ENCODE data around the gene GIMAP8. TPM values are rescaled to one million over a fixed set of nuclear protein-coding genes. Genes with fewer than 3 reads are reported as not detected.

The GIMAP8 gene
- total and polyA plus RNA-seq, 2 of the 8 experiments (the other 6 are each of a cell fraction or from before 2014, with no cell fraction given): not detected

DNA sequence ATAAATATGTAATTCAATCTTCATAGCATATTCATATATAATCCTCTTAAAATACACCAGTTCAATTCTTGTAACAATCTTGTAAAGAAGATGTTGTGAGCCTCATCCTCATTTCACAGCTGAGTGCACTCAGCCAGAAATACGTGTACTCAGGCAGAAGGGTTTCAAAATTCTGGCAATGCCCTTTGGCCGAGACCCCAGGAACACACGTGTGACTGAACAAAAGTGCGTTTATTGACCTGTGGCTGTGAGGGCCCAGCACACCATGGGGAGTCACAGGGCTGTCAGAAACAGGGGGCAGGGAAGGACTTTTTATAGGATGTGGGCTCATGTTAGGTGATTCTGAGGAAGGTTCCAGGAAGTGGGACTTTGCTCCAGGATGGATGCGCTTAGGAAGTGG, 21.5 kb downstream of the GIMAP8 start:
- no peaks in the 10 kb centered on the region for H3K4me1 ChIP-seq (replicated peaks in 1 of 4; ENCODE audit: control insufficient read depth in 3 of 4, insufficient read depth in 4 of 4, low read length in 3 of 4)
- WGBS, 2 experiments (ENCODE audit: extremely low coverage in 1 of 2, insufficient coverage in 1 of 2, insufficient read length in 1 of 2, insufficient replicate concordance in 2 of 2, low coverage in 1 of 2, low lambda C conversion rate in 2 of 2, missing lambda C conversion rate in 1 of 2): 88% methylated on average over 5 of the region's 5 CpGs; no CpG with 5 or more reads in 1 of the 2 experiments
- no peak overlapping the region for H3K9ac ChIP-seq (replicated peaks in 1 of 4; ENCODE audit: extremely low read depth in 1 of 4, low read depth in 3 of 4, low read length in 3 of 4)
- no peaks in the 10 kb centered on the region for H3K36me3 ChIP-seq (ENCODE audit: control insufficient read depth in 2 of 4, insufficient read depth in 4 of 4, low read length in 3 of 4)
- no peak overlapping the region for H3K23ac ChIP-seq (ENCODE audit: insufficient read length)
- H3K18ac ChIP-seq (ENCODE audit: extremely low read depth, low read length): no peak overlapping the region
- H2AK5ac ChIP-seq (ENCODE audit: low read depth, low read length): no peak overlapping the region
- H4K5ac ChIP-seq (ENCODE audit: insufficient read length, low read depth, low read length): no peak overlapping the region
- H2BK12ac ChIP-seq (ENCODE audit: low read depth, low read length): no peak overlapping the region
- H3K4me2 ChIP-seq (ENCODE audit: insufficient read depth in 1 of 2, low read depth in 2 of 2, low read length in 2 of 2): no peak overlapping the region
- H3K9me3 ChIP-seq (ENCODE audit: insufficient read depth in 2 of 2, low read depth in 1 of 2, low read length in 1 of 2): no peaks in the 10 kb centered on the region
- H3K4me3 ChIP-seq (ENCODE audit: extremely low read depth in 1 of 4, insufficient read depth in 2 of 4, low read depth in 3 of 4, low read length in 4 of 4): no peak overlapping the region
- H2BK5ac ChIP-seq (ENCODE audit: low read depth, low read length): no peak overlapping the region
- TF ChIP-seq BRCA1 (IDR thresholded peaks at IDR 0.05; ENCODE audit: low read depth, low read length): no peak
- no peak overlapping the region for H2BK120ac ChIP-seq (replicated peaks; ENCODE audit: low read depth, low read length)
- H2BK20ac ChIP-seq (ENCODE audit: low read length): no peak overlapping the region
- no peak for DNase-seq (ENCODE audit: low read depth in 1 of 2, low spot score in 2 of 2)
- no peaks in the 10 kb centered on the region for H3K79me1 ChIP-seq (ENCODE audit: low read depth, low read length)
- H2BK15ac ChIP-seq (ENCODE audit: low read length): no peak overlapping the region
- H4K91ac ChIP-seq (replicated peaks; ENCODE audit: insufficient read length, low read length): no peak overlapping the region
- H2AFZ ChIP-seq (ENCODE audit: low read length): no peak overlapping the region
- no peaks in the 10 kb centered on the region for H3K23me2 ChIP-seq (ENCODE audit: low read depth, low read length)
- no peak overlapping the region for H3K14ac ChIP-seq (ENCODE audit: insufficient read length)
- ChIA-PET CTCF (ENCODE audit: partially characterized antibody) (interaction anchor here (0.6 to 1.6 kb wide), 2 partner anchors 9 to 23 kb away, joined by 5 read pairs; no protein-coding TSS in a partner anchor), POLR2A (ENCODE audit: partially characterized antibody) (interaction anchor here (0.6 kb wide), 1 partner anchor 50 kb away, joined by 4 read pairs; no protein-coding TSS in a partner anchor)
- H4K8ac ChIP-seq (ENCODE audit: extremely low read depth, insufficient read depth, low read length): no peak overlapping the region
- H3K79me2 ChIP-seq (ENCODE audit: control insufficient read depth in 1 of 2, insufficient read depth in 2 of 2, low read length in 2 of 2): no peaks in the 10 kb centered on the region
- H3K27me3 ChIP-seq (replicated peaks in 1 of 4; ENCODE audit: control insufficient read depth in 3 of 4, extremely low read depth in 1 of 4, insufficient read depth in 3 of 4, low read length in 3 of 4): peaks cover 0 to 2% (median 0%) of the 10 kb centered on the region in 4 experiments; a peak in 1 of 7 replicates
- no peak for FAIRE-seq
- no peak overlapping the region for H3K27ac ChIP-seq (ENCODE audit: low read depth, low read length)
- no peak overlapping the region for H3K56ac ChIP-seq (replicated peaks; ENCODE audit: insufficient read length, low read depth, low read length)
- no peaks in the 10 kb centered on the region for H4K20me1 ChIP-seq (replicated peaks in 1 of 2; ENCODE audit: control insufficient read depth in 1 of 2, insufficient read depth in 2 of 2, low read length in 2 of 2)
- H3K4ac ChIP-seq (replicated peaks; ENCODE audit: insufficient read length, low read depth, low read length): no peak overlapping the region

Data from H1 (cell line).